NOMO-1 treated with dmso at 0.1 percent for 144 hours (cell line): Measurements from ENCODE around the gene MYZAP.

Experiments used
- DNase-seq: peaks from one replicate; lab custom pipeline; 2025; ENCODE audit not compliant: unreplicated experiment; lab: John Stamatoyannopoulos, UW

The MYZAP gene

GRCh38 chr15:57656434-57656833 is 64.7 kb downstream of the MYZAP start:
- no peak for DNase-seq

DNA sequence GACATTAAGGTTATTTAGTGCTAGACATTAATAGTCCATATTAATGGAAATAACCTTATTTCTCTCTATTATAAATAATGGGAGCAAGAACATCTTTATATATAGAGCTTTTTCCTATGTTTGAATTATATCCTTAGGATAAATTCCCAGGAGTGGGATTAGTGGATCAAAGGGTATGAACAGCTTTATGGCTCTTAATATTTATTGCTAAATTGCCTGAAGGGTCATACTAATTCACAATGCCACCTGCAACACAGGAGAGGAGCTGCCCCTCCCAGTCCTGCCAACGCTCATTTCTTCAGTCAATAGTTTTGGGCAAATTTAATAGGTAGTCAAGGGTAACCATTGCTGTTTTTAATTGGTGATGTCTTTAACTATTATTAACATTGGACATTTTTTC is 65.9 kb downstream of the MYZAP start:
- DNase-seq = no peak

GRCh38 chr15:57662091-57662744 is 70.5 kb downstream of the MYZAP start:
- DNase-seq = no peak

- DNase-seq = no peak
Measured at GRCh38 chr15:57662802-57663201, 71.1 kb downstream of the MYZAP start.

DNA sequence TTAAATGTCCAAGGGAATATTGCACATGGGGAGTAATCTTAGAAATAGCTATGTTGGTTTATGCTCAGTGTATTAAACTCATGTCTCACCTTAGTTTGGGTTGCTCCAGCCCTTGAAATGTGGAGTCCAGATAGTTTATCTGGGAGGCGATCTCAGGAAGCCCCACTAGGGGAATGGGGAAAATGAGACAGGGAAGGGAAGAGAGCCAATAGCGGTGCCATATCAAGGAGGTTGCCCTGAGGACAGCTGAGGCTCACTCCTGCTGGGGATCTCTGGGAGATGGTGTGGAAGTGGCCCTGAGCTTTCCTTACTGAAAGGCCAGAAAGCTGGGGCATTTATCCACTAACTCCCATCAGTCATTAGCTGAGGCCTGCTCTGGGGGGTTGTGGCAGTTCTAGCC is 71.6 kb downstream of the MYZAP start:
- DNase-seq = no peak

DNA sequence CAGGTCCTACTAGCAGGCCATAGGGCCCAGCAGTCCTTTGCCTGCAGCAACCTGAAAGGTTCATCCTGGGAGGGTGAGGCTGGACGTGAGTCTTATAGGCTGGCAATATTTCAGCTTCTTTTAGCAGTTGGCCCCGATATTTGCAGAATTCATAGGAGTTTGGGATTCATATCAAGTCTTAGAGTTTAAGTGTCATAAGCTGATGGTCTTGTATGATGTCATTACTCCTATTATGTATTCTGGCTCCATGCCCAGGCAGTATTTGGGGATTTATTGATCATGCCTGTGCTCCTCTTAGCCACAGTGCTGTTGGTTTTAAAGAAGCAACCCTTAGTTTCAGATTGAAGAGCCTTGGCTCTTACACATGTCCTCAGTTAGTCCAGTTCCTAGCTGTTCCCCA is 73.5 kb downstream of the MYZAP start:
- DNase-seq = no peak

DNA sequence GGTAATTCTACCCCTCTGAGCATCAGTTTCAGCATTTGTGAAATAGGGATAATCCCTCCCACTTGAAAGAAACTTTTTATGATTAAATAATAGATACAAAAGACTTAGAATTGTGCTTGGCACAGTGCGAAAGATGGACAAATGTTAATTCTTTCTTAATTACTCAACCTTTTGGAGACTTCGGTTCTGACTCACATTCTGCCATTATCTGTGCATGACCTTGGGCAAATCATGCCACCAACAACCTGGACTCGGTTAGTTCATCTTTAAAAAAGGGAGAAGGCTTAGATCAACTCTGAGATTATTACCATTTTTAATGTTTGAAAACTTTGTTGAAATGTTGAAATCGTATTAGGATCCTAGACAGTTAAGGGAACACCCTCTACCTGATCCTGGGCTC is 74.2 kb downstream of the MYZAP start:
- no peak for DNase-seq

GRCh38 chr15:57667171-57667849 is 75.6 kb downstream of the MYZAP start:
- DNase-seq = no peak

GRCh38 chr15:57668016-57668415 is 76.3 kb downstream of the MYZAP start:
- no peak for DNase-seq

GRCh38 chr15:57671636-57672035 is 79.9 kb downstream of the MYZAP start:
- DNase-seq = no peak

- DNase-seq = no peak
Measured at GRCh38 chr15:57675481-57676181, 83.9 kb downstream of the MYZAP start.

GRCh38 chr15:57676585-57676984 is 84.9 kb downstream of the MYZAP start:
- no peak for DNase-seq

DNA sequence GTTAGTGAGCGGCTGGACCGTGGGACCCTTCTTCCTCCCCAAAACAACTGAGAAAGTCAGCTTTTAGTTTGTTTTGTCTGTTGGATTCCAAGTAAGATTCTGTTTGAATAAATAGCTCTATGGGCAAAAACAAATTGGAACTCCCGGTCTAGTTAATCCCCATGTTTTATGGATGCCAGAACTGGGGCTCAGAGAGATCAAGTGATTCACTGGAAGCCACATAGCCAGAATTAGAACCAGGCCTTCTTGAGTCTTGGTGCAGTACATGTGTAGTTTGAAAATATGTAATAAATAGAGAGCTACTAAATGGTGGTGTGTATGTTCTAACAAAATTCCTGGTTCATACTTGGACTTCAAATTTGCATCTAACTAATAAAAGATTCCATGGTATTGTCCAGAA is 85.5 kb downstream of the MYZAP start:
- DNase-seq = no peak

- DNase-seq = no peak
Measured at GRCh38 chr15:57680021-57680420, 88.3 kb downstream of the MYZAP start.

GRCh38 chr15:57681011-57681410 is 89.3 kb downstream of the MYZAP start:
- DNase-seq = no peak

GRCh38 chr15:57683481-57683880 is 91.8 kb downstream of the MYZAP start:
- DNase-seq = no peak

DNA sequence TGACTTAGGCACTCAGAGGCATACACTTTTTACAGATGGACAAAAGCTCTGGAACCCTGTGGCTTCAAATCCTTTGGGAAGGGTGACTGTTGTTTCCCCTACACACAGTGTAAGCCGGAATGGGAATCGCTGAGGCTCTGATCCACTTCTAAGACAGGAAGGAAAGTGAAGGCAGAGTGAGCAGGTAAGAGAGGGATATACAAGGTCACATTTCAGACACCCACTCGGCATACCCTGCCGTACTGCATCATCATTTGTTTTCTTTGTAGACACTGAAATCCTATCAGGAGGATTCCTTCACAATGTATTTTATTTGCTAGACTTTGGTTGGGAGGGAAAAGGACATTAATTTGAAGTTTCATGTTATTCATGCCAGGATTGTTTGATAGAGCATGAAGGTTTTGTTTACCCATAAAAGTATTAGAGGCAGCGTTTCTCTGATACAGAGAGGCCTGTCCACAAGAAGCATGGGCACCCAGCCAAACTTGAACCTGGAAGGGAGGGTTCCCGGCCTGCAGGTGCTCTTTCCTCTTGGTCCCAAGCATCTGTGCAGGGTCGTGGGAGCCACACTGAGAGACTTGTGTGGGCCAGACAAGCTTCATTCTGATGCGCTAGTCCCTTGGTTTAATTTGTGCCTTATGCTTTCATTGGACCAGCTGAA is 92.9 kb downstream of the MYZAP start:
- DNase-seq = no peak

GRCh38 chr15:57685306-57686095 is 93.8 kb downstream of the MYZAP start:
- DNase-seq = no peak

DNA sequence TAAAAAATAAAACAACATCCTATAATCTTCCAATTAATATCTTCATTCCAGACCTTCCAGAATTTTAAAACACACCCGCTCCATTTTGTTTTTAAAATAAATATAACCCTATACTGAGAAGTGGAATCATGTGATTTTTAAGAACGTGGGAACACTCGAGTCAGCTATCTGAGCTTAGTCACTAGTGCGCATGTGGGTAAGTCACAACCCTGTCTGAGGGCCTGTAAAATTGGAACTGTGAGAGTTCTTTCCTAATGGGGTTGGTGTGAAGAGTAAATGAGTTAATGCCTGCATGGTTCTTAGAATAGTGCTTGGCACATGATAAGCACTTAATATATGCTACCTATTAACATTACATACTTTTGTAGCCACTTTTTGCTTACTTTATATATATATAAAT is 95.0 kb downstream of the MYZAP start:
- no peak for DNase-seq

DNA sequence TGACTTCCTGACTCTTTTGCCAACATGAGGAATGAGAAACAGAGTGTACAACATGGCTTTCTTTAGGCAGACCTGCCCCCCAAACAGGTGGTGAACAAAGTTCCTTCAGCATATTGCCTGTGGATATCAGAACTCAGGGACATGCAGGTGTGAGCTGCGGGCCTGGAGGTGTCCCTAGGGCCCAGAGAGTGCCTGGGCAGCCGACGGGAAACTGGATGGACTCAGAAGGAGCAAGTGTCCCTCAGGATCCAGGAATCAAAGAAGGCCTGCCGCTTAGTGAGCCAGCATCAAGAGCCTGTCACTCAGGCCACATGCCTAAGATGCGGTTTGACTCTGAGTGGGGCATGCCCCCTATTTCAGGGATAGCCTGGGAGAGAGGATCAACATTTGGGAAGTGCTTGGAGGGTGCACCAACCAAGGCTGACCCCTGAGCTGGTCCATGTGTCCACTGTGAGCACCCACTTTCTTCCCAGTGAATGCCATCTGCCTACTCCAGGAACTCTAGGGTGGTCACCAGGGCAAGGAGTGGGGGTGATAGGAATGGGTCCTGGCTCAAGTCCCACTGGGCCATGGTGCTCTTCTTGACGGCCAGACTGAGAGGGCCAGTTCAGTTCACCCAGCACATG is 98.8 kb downstream of the MYZAP start:
- no peak for DNase-seq

DNA sequence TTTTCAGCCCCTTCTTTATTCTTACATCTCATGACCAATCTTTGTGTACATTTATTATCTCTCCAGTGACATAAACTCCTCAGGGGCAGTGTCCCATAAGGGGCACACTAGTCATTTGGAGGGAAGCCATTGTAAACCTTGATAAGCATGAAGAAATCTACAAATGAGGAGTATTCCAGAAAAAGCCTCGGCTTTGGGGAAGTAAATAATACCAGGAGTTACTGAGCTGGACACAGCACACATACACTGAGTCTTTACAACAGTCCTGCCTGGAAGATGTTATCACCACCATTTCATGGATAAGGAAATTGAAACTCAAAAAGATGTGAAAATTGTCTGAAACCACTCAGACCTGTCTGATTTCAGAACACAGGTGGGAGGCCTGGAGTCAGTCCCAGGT is 99.4 kb downstream of the MYZAP start:
- no peak for DNase-seq
